Mesendoderm (in vitro differentiated cells): ENCODE results near the gene TUBB2A.
"Not testable (repeated sequence)": the region's sequence is repeated elsewhere in the genome, so short reads cannot be mapped to it uniquely, and the experiment has no call there.

Source experiments
- DNase-seq: peaks from one replicate; pipeline ENCODE4 v3.0.0; 2013
- H2AK5ac ChIP-seq: 2 replicates; pipeline ENCODE4 v1.6.1; 2013; ENCODE audit warnings: low read length, inconsistent platforms
- H2BK120ac ChIP-seq: 2 replicates; pipeline ENCODE4 v1.6.1; 2013; ENCODE audit warnings: low read depth, mild to moderate bottlenecking, low read length, moderate library complexity, mixed read lengths
- H2BK15ac ChIP-seq: replicated peaks from 2 replicates; pipeline ENCODE4 v1.6.1; 2013; ENCODE audit warnings: low read depth, mild to moderate bottlenecking, moderate library complexity
- H2BK5ac ChIP-seq: 2 replicates; pipeline ENCODE4 v1.6.1; 2013; ENCODE audit warnings: low read length, inconsistent platforms
- H3K18ac ChIP-seq: 2 replicates; pipeline ENCODE4 v1.6.1; 2013; ENCODE audit warnings: mild to moderate bottlenecking, low read length, mixed read lengths
- H3K23ac ChIP-seq: one replicate; pipeline ENCODE4 v1.6.1; 2013; ENCODE audit warnings: low read length
- H3K27ac ChIP-seq: 2 replicates; pipeline ENCODE4 v1.5.1; 2013; ENCODE audit warnings: low read depth, mild to moderate bottlenecking, inconsistent platforms, low read length, moderate library complexity
- H3K27me3 ChIP-seq: 2 replicates; pipeline ENCODE4 v1.6.1; 2013; ENCODE audit warnings: low read length, control low read depth, mild to moderate bottlenecking, inconsistent platforms; ENCODE audit not compliant: insufficient read depth, poor library complexity
- H3K36me3 ChIP-seq: 2 replicates; pipeline ENCODE4 v1.6.1; 2013; ENCODE audit warnings: low read length, inconsistent platforms; ENCODE audit not compliant: control insufficient read depth, insufficient read depth
- H3K4ac ChIP-seq: one replicate; pipeline ENCODE4 v1.6.1; 2013; ENCODE audit warnings: low read depth, mild to moderate bottlenecking, low read length, moderate library complexity
- H3K4me1 ChIP-seq: 2 replicates; pipeline ENCODE4 v1.6.1; 2013; ENCODE audit warnings: low read depth, low read length, inconsistent platforms; ENCODE audit not compliant: control insufficient read depth
- H3K4me2 ChIP-seq: 2 replicates; pipeline ENCODE4 v1.6.1; 2013; ENCODE audit warnings: low read length
- H3K4me3 ChIP-seq: 2 replicates; pipeline ENCODE4 v1.5.1; 2013; ENCODE audit warnings: mild to moderate bottlenecking, low read length
- H3K56ac ChIP-seq: one replicate; pipeline ENCODE4 v1.6.1; 2013; ENCODE audit warnings: low read length
- H3K79me1 ChIP-seq: 2 replicates; pipeline ENCODE4 v1.6.1; 2013; ENCODE audit warnings: low read length, inconsistent platforms
- H3K79me2 ChIP-seq: 2 replicates; pipeline ENCODE4 v1.6.1; 2013; ENCODE audit warnings: mild to moderate bottlenecking, low read length; ENCODE audit not compliant: control insufficient read depth, insufficient read depth
- H3K9ac ChIP-seq: 2 replicates; pipeline ENCODE4 v1.6.1; 2013; ENCODE audit warnings: low read length, inconsistent platforms
- H4K5ac ChIP-seq: one replicate; pipeline ENCODE4 v1.6.1; 2013; ENCODE audit warnings: low read length
- H4K8ac ChIP-seq: one replicate; pipeline ENCODE4 v1.6.1; 2013; ENCODE audit warnings: low read depth, mild to moderate bottlenecking, control low read depth, low read length, moderate library complexity
- WGBS: extraction: QIAGEN DNeasy Blood & Tissue Kit; methylation state at CpG from one replicate; pipeline ENCODE4 v1.1.7; 2013; ENCODE audit warnings: low lambda C conversion rate, missing lambda C conversion rate; ENCODE audit not compliant: insufficient coverage; ENCODE audit errors: extremely low coverage; 5-methylcytosine and 5-hydroxymethylcytosine counted together

TUBB2A gene

GRCh38 chr6:3189192-3189591 is 31.8 kb upstream of the TUBB2A start:
- H4K8ac ChIP-seq, DNase-seq, H3K9ac ChIP-seq, H2BK120ac ChIP-seq, H4K5ac ChIP-seq, H3K79me1 ChIP-seq, H3K23ac ChIP-seq, H3K36me3 ChIP-seq, H2BK15ac ChIP-seq, H3K18ac ChIP-seq, H3K4me1 ChIP-seq, H3K79me2 ChIP-seq, H3K56ac ChIP-seq, H3K4ac ChIP-seq, H3K4me3 ChIP-seq, H2AK5ac ChIP-seq, H3K27ac ChIP-seq, H3K4me2 ChIP-seq, H3K27me3 ChIP-seq, H2BK5ac ChIP-seq: not testable (repeated sequence)
- no CpG with 5 or more reads among the region's 10 CpGs for WGBS

- H3K18ac ChIP-seq: no peak overlapping the region
- WGBS: no CpG with 5 or more reads among the region's 7 CpGs
- no peak for DNase-seq
- no peak overlapping the region for H3K9ac ChIP-seq
- H2AK5ac ChIP-seq: no peak overlapping the region
- no peaks in the 10 kb centered on the region for H3K36me3 ChIP-seq
- H3K4ac ChIP-seq: no peak overlapping the region
- no peak overlapping the region for H2BK5ac ChIP-seq
- H3K79me2 ChIP-seq: no peaks in the 10 kb centered on the region
- no peak overlapping the region for H4K5ac ChIP-seq
- no peaks in the 10 kb centered on the region for H3K79me1 ChIP-seq
- no peak overlapping the region for H3K4me3 ChIP-seq
- no peak overlapping the region for H2BK120ac ChIP-seq
- H3K27me3 ChIP-seq: no peaks in the 10 kb centered on the region
- no peak overlapping the region for H4K8ac ChIP-seq
- no peak overlapping the region for H3K23ac ChIP-seq
- H3K56ac ChIP-seq: no peak overlapping the region
- no peaks in the 10 kb centered on the region for H3K4me1 ChIP-seq
- H3K4me2 ChIP-seq: no peak overlapping the region
- H3K27ac ChIP-seq: no peak overlapping the region
- no peak overlapping the region for H2BK15ac ChIP-seq
Observed at GRCh38 chr6:3188262-3188661, 30.9 kb upstream of the TUBB2A start.

- Histone ChIP-seq H3K79me1 (no peaks in the 10 kb centered on the region), H3K4me2 (no peak overlapping the region), H3K36me3 (no peaks in the 10 kb centered on the region), H3K18ac (no peak overlapping the region), H2BK120ac (no peak overlapping the region), H2BK5ac (no peak overlapping the region), H2AK5ac (no peak overlapping the region), H3K27me3 (no peaks in the 10 kb centered on the region), H3K79me2 (no peaks in the 10 kb centered on the region), H4K5ac (no peak overlapping the region), H3K9ac (no peak overlapping the region), H3K23ac (no peak overlapping the region), H3K27ac (no peak overlapping the region), H4K8ac (no peak overlapping the region), H3K4me3 (no peak overlapping the region), H3K4me1 (no peaks in the 10 kb centered on the region), H2BK15ac (no peak overlapping the region), H3K56ac (no peak overlapping the region), H3K4ac (no peak overlapping the region)
- WGBS: no CpG with 5 or more reads among the region's 3 CpGs
- no peak for DNase-seq
Observed at GRCh38 chr6:3186974-3187382, 29.6 kb upstream of the TUBB2A start.

GRCh38 chr6:3183066-3183465 is 25.7 kb upstream of the TUBB2A start:
- Histone ChIP-seq H3K79me1 (no peaks in the 10 kb centered on the region), H3K79me2 (no peaks in the 10 kb centered on the region), H2BK120ac (no peak overlapping the region), H3K23ac (no peak overlapping the region), H3K4me2 (no peak overlapping the region), H3K36me3 (no peaks in the 10 kb centered on the region), H3K4me1 (no peaks in the 10 kb centered on the region), H3K4me3 (no peak overlapping the region), H3K56ac (no peak overlapping the region), H4K8ac (no peak overlapping the region), H3K27ac (no peak overlapping the region), H3K4ac (no peak overlapping the region), H3K27me3 (no peaks in the 10 kb centered on the region), H2BK15ac (no peak overlapping the region), H2BK5ac (no peak overlapping the region), H4K5ac (no peak overlapping the region), H3K18ac (no peak overlapping the region), H2AK5ac (no peak overlapping the region), H3K9ac (no peak overlapping the region)
- DNase-seq: no peak
- no CpG with 5 or more reads among the region's 4 CpGs for WGBS

GRCh38 chr6:3181105-3181504 is 23.8 kb upstream of the TUBB2A start:
- no peak overlapping the region for H4K5ac ChIP-seq
- no CpG with 5 or more reads among the region's 2 CpGs for WGBS

GRCh38 chr6:3179945-3180344 is 22.6 kb upstream of the TUBB2A start:
- not testable (repeated sequence) for DNase-seq, H4K8ac ChIP-seq, H3K27me3 ChIP-seq, H3K18ac ChIP-seq, H4K5ac ChIP-seq, H3K56ac ChIP-seq, H3K4me2 ChIP-seq, H2AK5ac ChIP-seq, H3K27ac ChIP-seq, H3K4me1 ChIP-seq, H3K9ac ChIP-seq, H3K36me3 ChIP-seq, H3K4me3 ChIP-seq, H3K4ac ChIP-seq, H2BK120ac ChIP-seq, H3K79me1 ChIP-seq, H3K23ac ChIP-seq, H2BK5ac ChIP-seq, H2BK15ac ChIP-seq, H3K79me2 ChIP-seq
- no CpG with 5 or more reads among the region's 8 CpGs for WGBS

More at GRCh38 chr6:3181105-3181504, 23.8 kb upstream of the TUBB2A start:
- Histone ChIP-seq H2AK5ac (no peak overlapping the region), H3K4me1 (no peaks in the 10 kb centered on the region), H2BK120ac (no peak overlapping the region), H3K4ac (no peak overlapping the region), H3K4me3 (no peak overlapping the region), H3K36me3 (no peaks in the 10 kb centered on the region), H3K9ac (no peak overlapping the region), H4K8ac (no peak overlapping the region), H3K56ac (no peak overlapping the region), H3K18ac (no peak overlapping the region), H3K4me2 (no peak overlapping the region), H3K27me3 (no peaks in the 10 kb centered on the region), H3K27ac (no peak overlapping the region), H2BK15ac (no peak overlapping the region), H2BK5ac (no peak overlapping the region), H3K79me2 (no peaks in the 10 kb centered on the region), H3K23ac (no peak overlapping the region), H3K79me1 (no peaks in the 10 kb centered on the region)
- DNase-seq: no peak
